Adipocyte (in vitro differentiated cells): Measurements from ENCODE around the gene DPM3.

Experiments used
- DNase-seq: peaks from one replicate; pipeline ENCODE4 v3.0.0-alpha.2; 2015; ENCODE audit warnings: low read depth
- H3K27me3 ChIP-seq: replicated peaks from 2 replicates; pipeline ENCODE4 v1.7.0; 2013; ENCODE audit warnings: mild to moderate bottlenecking, low read length, moderate library complexity; ENCODE audit not compliant: control insufficient read depth, insufficient read depth
- H3K36me3 ChIP-seq: 2 replicates; pipeline ENCODE4 v1.7.0; 2013; ENCODE audit warnings: low read length, mild to moderate bottlenecking, moderate library complexity; ENCODE audit not compliant: control insufficient read depth, insufficient read depth, severe bottlenecking
- H3K4me1 ChIP-seq: 2 replicates; pipeline ENCODE4 v1.7.0; 2013; ENCODE audit warnings: mild to moderate bottlenecking, low read length, moderate library complexity; ENCODE audit not compliant: control insufficient read depth, insufficient read depth
- H3K4me3 ChIP-seq: 2 replicates; pipeline ENCODE4 v1.7.0; 2013; ENCODE audit warnings: mild to moderate bottlenecking, low read length, moderate library complexity
- H3K9ac ChIP-seq: 2 replicates; pipeline ENCODE4 v1.7.0; 2013; ENCODE audit warnings: mild to moderate bottlenecking, low read length, moderate library complexity
- H3K9me3 ChIP-seq: 2 replicates; pipeline ENCODE4 v1.7.0; 2013; ENCODE audit warnings: mild to moderate bottlenecking, low read length, moderate library complexity; ENCODE audit not compliant: control insufficient read depth

Gene DPM3

GRCh38 chr1:155128755-155129473 lies 11.4 kb downstream of the DPM3 start:
- Histone ChIP-seq H3K4me1 (peaks cover 39% of the 10 kb centered on the region), H3K27me3 (peaks cover 34% of the 10 kb centered on the region), H3K4me3 (peak overlapping the region; percentile 81), H3K9me3 (no peaks in the 10 kb centered on the region), H3K9ac (peak overlapping the region; percentile 87), H3K36me3 (peaks cover 13% of the 10 kb centered on the region)
- DNase-seq, result no peak

GRCh38 chr1:155127967-155128754 lies 12.2 kb downstream of the DPM3 start:
- Histone ChIP-seq H3K9ac (peak overlapping the region; percentile 87), H3K4me3 (peak overlapping the region; percentile 81), H3K36me3 (peaks cover 8% of the 10 kb centered on the region), H3K4me1 (peaks cover 39% of the 10 kb centered on the region), H3K9me3 (no peaks in the 10 kb centered on the region), H3K27me3 (peaks cover 38% of the 10 kb centered on the region)
- DNase-seq, result no peak

- Histone ChIP-seq H3K36me3 (peaks cover 8% of the 10 kb centered on the region), H3K4me3 (peak within 1 kb of the TSS; percentile 81), H3K4me1 (peaks cover 39% of the 10 kb centered on the region), H3K9ac (peak within 1 kb of the TSS; percentile 87), H3K27me3 (peaks cover 40% of the 10 kb centered on the region), H3K9me3 (no peaks in the 10 kb centered on the region)
- peak; percentile 76 for DNase-seq
These were observed 13.0 kb downstream of the DPM3 start, which contains the start of gene EFNA1 for GRCh38 chr1:155127105-155127966. TSS of gene EFNA1 (plus strand) at chr1:155127876. CDS start at chr1:155127978, 102 bp downstream.

GRCh38 chr1:155126556-155127104 lies 13.7 kb downstream of the DPM3 start:
- peak overlapping the region; percentile 81 for H3K4me3 ChIP-seq
- peaks cover 39% of the 10 kb centered on the region for H3K4me1 ChIP-seq
- H3K27me3 ChIP-seq, result peaks cover 42% of the 10 kb centered on the region
- H3K36me3 ChIP-seq, result peaks cover 8% of the 10 kb centered on the region
- H3K9ac ChIP-seq, result peak overlapping the region; percentile 33
- H3K9me3 ChIP-seq, result no peaks in the 10 kb centered on the region
- DNase-seq, result peak; percentile 54

GRCh38 chr1:155125946-155126555 lies 14.3 kb downstream of the DPM3 start:
- Histone ChIP-seq H3K9ac (no peak overlapping the region), H3K4me1 (peaks cover 39% of the 10 kb centered on the region), H3K27me3 (peaks cover 46% of the 10 kb centered on the region), H3K9me3 (no peaks in the 10 kb centered on the region), H3K4me3 (peak overlapping the region; percentile 81), H3K36me3 (peaks cover 2% of the 10 kb centered on the region)
- peak; percentile 28 for DNase-seq

- peaks cover 39% of the 10 kb centered on the region for H3K4me1 ChIP-seq
- no peak overlapping the region for H3K4me3 ChIP-seq
- H3K27me3 ChIP-seq, result peaks cover 50% of the 10 kb centered on the region
These were observed 14.8 kb downstream of the DPM3 start for GRCh38 chr1:155125511-155125945.

GRCh38 chr1:155124503-155125463 lies 15.5 kb downstream of the DPM3 start:
- no peak for DNase-seq
- peaks cover 54% of the 10 kb centered on the region for H3K27me3 ChIP-seq
- H3K9ac ChIP-seq, result no peak overlapping the region
- H3K4me1 ChIP-seq, result peaks cover 36% of the 10 kb centered on the region
- no peaks in the 10 kb centered on the region for H3K9me3 ChIP-seq
- no peaks in the 10 kb centered on the region for H3K36me3 ChIP-seq
- no peak overlapping the region for H3K4me3 ChIP-seq

More at GRCh38 chr1:155125511-155125945, 14.8 kb downstream of the DPM3 start:
- no peaks in the 10 kb centered on the region for H3K36me3 ChIP-seq
- DNase-seq, result no peak
- H3K9me3 ChIP-seq, result no peaks in the 10 kb centered on the region
- H3K9ac ChIP-seq, result no peak overlapping the region

GRCh38 chr1:155123801-155124200 lies 16.5 kb downstream of the DPM3 start:
- no peak overlapping the region for H3K4me3 ChIP-seq
- H3K27me3 ChIP-seq, result peaks cover 54% of the 10 kb centered on the region
- no peak for DNase-seq
- H3K9me3 ChIP-seq, result no peaks in the 10 kb centered on the region
- peaks cover 27% of the 10 kb centered on the region for H3K4me1 ChIP-seq
- H3K36me3 ChIP-seq, result no peaks in the 10 kb centered on the region
- H3K9ac ChIP-seq, result no peak overlapping the region

- no peak overlapping the region for H3K9ac ChIP-seq
- H3K27me3 ChIP-seq, result peaks cover 55% of the 10 kb centered on the region
- no peaks in the 10 kb centered on the region for H3K36me3 ChIP-seq
- H3K9me3 ChIP-seq, result no peaks in the 10 kb centered on the region
- no peak for DNase-seq
- H3K4me3 ChIP-seq, result no peak overlapping the region
- peaks cover 15% of the 10 kb centered on the region for H3K4me1 ChIP-seq
These were observed 18.0 kb downstream of the DPM3 start for GRCh38 chr1:155122308-155122707.
